K562 (cell line): ENCODE measurements around the gene RARRES2. TPM values are rescaled to one million over a fixed set of nuclear protein-coding genes. Genes with fewer than 3 reads are reported as not detected.
A peak's percentile ranks its signal among the peaks of the same experiment; 100 is the strongest.

Experiments
- HDGF ChIP-seq: fragments of 450-650 bp; IDR thresholded peaks from 2 replicates; pipeline ENCODE4 v1.6.1; 2016
- HLTF ChIP-seq: fragments of 450-650 bp; IDR thresholded peaks from 2 replicates; pipeline ENCODE4 v1.6.1; 2016
- polyA plus RNA-seq, 8 experiments: library from polyadenylated mRNA; depleted of rRNA in 4 of 8; stranded (reverse) in 5 of 8; unstranded in 3 of 8; fragments of >200 nt; fragmentation: Nextera tagmentation in 2 of 8; fragmentation: Illumina TruSeq in 1 of 8; extraction: Ambion mirVana in 2 of 8; extraction: Trizol in 1 of 8; gene quantifications; 2 replicates each; pipeline versions ENCODE4 v1.2.1 to v1.2.3, GENCODE V29; 2011 to 2014; ENCODE audit warnings: inconsistent platforms in 1 of 8, missing spikeins in 1 of 8
- total RNA-seq, 7 experiments: library from RNA; depleted of rRNA in 6 of 7; stranded (reverse); fragments of >200 nt in 6 of 7; fragmentation: Illumina TruSeq in 2 of 7; extraction: Trizol in 2 of 7; gene quantifications; 2 replicates each; pipeline versions ENCODE4 v1.2.1 to v1.2.3, GENCODE V29; 2011 to 2021; ENCODE audit warnings: low replicate concordance in 1 of 7
- TF ChIP-seq, protein P1 (sequence below): sonication (generic); formaldehyde crosslinking; IDR thresholded peaks from 2 replicates; pipeline ENCODE4 v1.8.0; 2022; ENCODE audit warnings: missing genetic modification reagents, mild to moderate bottlenecking, moderate library complexity, borderline replicate concordance
- TF ChIP-seq, protein P2 (sequence below): fragments of 200-800 bp; sonication (Bioruptor generic); IDR thresholded peaks from 2 replicates; pipeline ENCODE4 v1.6.1; 2017; ENCODE audit warnings: missing genetic modification characterization, missing compliant biosample characterization
- TF ChIP-seq, protein P3 (sequence below): sonication (generic); formaldehyde crosslinking; IDR thresholded peaks from 2 replicates; pipeline ENCODE4 v1.4.0; 2020; ENCODE audit warnings: mild to moderate bottlenecking, missing genetic modification reagents
- TF ChIP-seq, protein P4 (sequence below): fragments of 450-650 bp; IDR thresholded peaks from 2 replicates; pipeline ENCODE4 v1.6.1; 2016; ENCODE audit warnings: mild to moderate bottlenecking, moderate library complexity

RARRES2 gene
- total and polyA plus RNA-seq, 9 of the 15 experiments (the other 6 are each of a cell fraction or from before 2014, with no cell fraction given): 0.11 to 1.7 (median 0.23) TPM; not detected in 6

DNA sequence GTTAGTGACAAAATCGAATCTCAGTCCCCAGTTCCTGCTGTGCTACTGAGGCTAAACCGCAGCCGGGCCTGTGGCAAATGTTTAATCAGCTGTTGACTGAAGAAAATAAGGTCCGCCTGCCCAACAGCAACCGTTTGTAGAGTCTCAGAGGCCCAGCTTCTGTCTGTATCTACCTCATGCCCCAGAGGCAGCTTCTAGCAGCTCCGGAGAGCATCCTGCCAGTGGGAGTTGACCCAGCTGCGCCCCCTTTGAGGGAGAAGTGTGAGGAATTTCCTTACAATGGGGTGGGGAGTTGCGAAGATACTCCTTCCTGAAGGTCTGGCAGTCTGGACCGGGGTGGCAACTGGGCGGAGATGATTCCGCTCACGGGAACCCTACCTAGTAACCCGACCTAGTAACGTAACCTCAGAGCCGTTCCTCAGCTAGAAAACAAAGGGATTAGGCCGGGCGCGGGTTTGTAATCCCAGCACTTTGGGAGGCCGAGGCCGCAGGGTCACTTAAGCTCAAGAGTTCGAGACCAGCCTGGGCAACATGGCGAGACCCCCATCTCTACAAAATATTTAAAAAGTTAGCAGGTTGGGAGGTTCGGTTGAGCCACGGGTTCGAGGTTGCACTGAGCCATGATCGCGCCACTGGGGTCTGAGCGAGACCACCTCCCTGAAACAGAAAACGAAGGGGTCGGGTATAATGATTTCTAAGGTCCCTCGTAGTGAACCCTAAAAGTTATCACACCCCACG lies 36.9 kb upstream of the RARRES2 start (continued):
- TF ChIP-seq HDGF (0 out of 2 replicates have a peak, but pooled peaks have one; percentile 40), HLTF (peak; percentile 36; the same call in 1 of the 2 replicates)
- TF ChIP-seq, protein P1, sequence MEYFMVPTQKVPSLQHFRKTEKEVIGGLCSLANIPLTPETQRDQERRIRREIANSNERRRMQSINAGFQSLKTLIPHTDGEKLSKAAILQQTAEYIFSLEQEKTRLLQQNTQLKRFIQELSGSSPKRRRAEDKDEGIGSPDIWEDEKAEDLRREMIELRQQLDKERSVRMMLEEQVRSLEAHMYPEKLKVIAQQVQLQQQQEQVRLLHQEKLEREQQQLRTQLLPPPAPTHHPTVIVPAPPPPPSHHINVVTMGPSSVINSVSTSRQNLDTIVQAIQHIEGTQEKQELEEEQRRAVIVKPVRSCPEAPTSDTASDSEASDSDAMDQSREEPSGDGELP (CRISPR knock-in tag): peak; percentile 88
- TF ChIP-seq, protein P2, sequence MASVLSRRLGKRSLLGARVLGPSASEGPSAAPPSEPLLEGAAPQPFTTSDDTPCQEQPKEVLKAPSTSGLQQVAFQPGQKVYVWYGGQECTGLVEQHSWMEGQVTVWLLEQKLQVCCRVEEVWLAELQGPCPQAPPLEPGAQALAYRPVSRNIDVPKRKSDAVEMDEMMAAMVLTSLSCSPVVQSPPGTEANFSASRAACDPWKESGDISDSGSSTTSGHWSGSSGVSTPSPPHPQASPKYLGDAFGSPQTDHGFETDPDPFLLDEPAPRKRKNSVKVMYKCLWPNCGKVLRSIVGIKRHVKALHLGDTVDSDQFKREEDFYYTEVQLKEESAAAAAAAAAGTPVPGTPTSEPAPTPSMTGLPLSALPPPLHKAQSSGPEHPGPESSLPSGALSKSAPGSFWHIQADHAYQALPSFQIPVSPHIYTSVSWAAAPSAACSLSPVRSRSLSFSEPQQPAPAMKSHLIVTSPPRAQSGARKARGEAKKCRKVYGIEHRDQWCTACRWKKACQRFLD (CRISPR knock-in tag): no peak
- TF ChIP-seq, protein P3, sequence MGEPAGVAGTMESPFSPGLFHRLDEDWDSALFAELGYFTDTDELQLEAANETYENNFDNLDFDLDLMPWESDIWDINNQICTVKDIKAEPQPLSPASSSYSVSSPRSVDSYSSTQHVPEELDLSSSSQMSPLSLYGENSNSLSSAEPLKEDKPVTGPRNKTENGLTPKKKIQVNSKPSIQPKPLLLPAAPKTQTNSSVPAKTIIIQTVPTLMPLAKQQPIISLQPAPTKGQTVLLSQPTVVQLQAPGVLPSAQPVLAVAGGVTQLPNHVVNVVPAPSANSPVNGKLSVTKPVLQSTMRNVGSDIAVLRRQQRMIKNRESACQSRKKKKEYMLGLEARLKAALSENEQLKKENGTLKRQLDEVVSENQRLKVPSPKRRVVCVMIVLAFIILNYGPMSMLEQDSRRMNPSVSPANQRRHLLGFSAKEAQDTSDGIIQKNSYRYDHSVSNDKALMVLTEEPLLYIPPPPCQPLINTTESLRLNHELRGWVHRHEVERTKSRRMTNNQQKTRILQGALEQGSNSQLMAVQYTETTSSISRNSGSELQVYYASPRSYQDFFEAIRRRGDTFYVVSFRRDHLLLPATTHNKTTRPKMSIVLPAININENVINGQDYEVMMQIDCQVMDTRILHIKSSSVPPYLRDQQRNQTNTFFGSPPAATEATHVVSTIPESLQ (CRISPR knock-in tag): 0 out of 2 replicates have a peak, but pooled peaks have one; percentile 24
- TF ChIP-seq, protein P4, sequence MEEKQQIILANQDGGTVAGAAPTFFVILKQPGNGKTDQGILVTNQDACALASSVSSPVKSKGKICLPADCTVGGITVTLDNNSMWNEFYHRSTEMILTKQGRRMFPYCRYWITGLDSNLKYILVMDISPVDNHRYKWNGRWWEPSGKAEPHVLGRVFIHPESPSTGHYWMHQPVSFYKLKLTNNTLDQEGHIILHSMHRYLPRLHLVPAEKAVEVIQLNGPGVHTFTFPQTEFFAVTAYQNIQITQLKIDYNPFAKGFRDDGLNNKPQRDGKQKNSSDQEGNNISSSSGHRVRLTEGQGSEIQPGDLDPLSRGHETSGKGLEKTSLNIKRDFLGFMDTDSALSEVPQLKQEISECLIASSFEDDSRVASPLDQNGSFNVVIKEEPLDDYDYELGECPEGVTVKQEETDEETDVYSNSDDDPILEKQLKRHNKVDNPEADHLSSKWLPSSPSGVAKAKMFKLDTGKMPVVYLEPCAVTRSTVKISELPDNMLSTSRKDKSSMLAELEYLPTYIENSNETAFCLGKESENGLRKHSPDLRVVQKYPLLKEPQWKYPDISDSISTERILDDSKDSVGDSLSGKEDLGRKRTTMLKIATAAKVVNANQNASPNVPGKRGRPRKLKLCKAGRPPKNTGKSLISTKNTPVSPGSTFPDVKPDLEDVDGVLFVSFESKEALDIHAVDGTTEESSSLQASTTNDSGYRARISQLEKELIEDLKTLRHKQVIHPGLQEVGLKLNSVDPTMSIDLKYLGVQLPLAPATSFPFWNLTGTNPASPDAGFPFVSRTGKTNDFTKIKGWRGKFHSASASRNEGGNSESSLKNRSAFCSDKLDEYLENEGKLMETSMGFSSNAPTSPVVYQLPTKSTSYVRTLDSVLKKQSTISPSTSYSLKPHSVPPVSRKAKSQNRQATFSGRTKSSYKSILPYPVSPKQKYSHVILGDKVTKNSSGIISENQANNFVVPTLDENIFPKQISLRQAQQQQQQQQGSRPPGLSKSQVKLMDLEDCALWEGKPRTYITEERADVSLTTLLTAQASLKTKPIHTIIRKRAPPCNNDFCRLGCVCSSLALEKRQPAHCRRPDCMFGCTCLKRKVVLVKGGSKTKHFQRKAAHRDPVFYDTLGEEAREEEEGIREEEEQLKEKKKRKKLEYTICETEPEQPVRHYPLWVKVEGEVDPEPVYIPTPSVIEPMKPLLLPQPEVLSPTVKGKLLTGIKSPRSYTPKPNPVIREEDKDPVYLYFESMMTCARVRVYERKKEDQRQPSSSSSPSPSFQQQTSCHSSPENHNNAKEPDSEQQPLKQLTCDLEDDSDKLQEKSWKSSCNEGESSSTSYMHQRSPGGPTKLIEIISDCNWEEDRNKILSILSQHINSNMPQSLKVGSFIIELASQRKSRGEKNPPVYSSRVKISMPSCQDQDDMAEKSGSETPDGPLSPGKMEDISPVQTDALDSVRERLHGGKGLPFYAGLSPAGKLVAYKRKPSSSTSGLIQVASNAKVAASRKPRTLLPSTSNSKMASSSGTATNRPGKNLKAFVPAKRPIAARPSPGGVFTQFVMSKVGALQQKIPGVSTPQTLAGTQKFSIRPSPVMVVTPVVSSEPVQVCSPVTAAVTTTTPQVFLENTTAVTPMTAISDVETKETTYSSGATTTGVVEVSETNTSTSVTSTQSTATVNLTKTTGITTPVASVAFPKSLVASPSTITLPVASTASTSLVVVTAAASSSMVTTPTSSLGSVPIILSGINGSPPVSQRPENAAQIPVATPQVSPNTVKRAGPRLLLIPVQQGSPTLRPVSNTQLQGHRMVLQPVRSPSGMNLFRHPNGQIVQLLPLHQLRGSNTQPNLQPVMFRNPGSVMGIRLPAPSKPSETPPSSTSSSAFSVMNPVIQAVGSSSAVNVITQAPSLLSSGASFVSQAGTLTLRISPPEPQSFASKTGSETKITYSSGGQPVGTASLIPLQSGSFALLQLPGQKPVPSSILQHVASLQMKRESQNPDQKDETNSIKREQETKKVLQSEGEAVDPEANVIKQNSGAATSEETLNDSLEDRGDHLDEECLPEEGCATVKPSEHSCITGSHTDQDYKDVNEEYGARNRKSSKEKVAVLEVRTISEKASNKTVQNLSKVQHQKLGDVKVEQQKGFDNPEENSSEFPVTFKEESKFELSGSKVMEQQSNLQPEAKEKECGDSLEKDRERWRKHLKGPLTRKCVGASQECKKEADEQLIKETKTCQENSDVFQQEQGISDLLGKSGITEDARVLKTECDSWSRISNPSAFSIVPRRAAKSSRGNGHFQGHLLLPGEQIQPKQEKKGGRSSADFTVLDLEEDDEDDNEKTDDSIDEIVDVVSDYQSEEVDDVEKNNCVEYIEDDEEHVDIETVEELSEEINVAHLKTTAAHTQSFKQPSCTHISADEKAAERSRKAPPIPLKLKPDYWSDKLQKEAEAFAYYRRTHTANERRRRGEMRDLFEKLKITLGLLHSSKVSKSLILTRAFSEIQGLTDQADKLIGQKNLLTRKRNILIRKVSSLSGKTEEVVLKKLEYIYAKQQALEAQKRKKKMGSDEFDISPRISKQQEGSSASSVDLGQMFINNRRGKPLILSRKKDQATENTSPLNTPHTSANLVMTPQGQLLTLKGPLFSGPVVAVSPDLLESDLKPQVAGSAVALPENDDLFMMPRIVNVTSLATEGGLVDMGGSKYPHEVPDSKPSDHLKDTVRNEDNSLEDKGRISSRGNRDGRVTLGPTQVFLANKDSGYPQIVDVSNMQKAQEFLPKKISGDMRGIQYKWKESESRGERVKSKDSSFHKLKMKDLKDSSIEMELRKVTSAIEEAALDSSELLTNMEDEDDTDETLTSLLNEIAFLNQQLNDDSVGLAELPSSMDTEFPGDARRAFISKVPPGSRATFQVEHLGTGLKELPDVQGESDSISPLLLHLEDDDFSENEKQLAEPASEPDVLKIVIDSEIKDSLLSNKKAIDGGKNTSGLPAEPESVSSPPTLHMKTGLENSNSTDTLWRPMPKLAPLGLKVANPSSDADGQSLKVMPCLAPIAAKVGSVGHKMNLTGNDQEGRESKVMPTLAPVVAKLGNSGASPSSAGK: peak; percentile 59
